WERI-Rb-1 (cell line): ENCODE results near the gene AGPAT1.

Experiments
- DNase-seq: peaks from one replicate; pipeline ENCODE4 v3.0.0-alpha.2; 2020
- H3K27ac ChIP-seq: fragments of 250-450 bp; sonication (Bioruptor Pico); 2 replicates; pipeline ENCODE4 v1.5.1; 2020; ENCODE audit warnings: mild to moderate bottlenecking, moderate library complexity
- H3K27me3 ChIP-seq: fragments of 250-450 bp; sonication (Bioruptor Pico); 2 replicates; pipeline ENCODE4 v1.5.1; 2021; ENCODE audit warnings: mild to moderate bottlenecking, low read depth, moderate library complexity; ENCODE audit not compliant: insufficient read depth, severe bottlenecking
- H3K36me3 ChIP-seq: fragments of 250-450 bp; sonication (Bioruptor Pico); 2 replicates; pipeline ENCODE4 v1.5.1; 2020; ENCODE audit warnings: mild to moderate bottlenecking, moderate library complexity
- H3K4me3 ChIP-seq: 2 replicates; pipeline ENCODE4 v1.5.1; 2011; ENCODE audit warnings: low read depth, mild to moderate bottlenecking, control low read depth, low read length
- H3K9me3 ChIP-seq: fragments of 250-450 bp; sonication (Bioruptor Pico); 2 replicates; pipeline ENCODE4 v1.5.1; 2021; ENCODE audit warnings: mild to moderate bottlenecking, moderate library complexity; ENCODE audit not compliant: severe bottlenecking
- TF ChIP-seq, protein P1 (sequence below): IDR thresholded peaks from 2 replicates; pipeline ENCODE4 v1.5.1; 2011; ENCODE audit warnings: low read depth, mild to moderate bottlenecking, control low read depth, inconsistent platforms, low read length

Gene AGPAT1

GRCh38 chr6:32118782-32119628, 56.9 kb downstream of the AGPAT1 start:
- H3K4me3 ChIP-seq: no peak overlapping the region
- TF ChIP-seq, protein P1, sequence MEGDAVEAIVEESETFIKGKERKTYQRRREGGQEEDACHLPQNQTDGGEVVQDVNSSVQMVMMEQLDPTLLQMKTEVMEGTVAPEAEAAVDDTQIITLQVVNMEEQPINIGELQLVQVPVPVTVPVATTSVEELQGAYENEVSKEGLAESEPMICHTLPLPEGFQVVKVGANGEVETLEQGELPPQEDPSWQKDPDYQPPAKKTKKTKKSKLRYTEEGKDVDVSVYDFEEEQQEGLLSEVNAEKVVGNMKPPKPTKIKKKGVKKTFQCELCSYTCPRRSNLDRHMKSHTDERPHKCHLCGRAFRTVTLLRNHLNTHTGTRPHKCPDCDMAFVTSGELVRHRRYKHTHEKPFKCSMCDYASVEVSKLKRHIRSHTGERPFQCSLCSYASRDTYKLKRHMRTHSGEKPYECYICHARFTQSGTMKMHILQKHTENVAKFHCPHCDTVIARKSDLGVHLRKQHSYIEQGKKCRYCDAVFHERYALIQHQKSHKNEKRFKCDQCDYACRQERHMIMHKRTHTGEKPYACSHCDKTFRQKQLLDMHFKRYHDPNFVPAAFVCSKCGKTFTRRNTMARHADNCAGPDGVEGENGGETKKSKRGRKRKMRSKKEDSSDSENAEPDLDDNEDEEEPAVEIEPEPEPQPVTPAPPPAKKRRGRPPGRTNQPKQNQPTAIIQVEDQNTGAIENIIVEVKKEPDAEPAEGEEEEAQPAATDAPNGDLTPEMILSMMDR: peak; percentile 100
- no peaks in the 10 kb centered on the region for H3K9me3 ChIP-seq
- H3K36me3 ChIP-seq: peaks cover 84% of the 10 kb centered on the region
- peak; percentile 95 for DNase-seq
- H3K27me3 ChIP-seq: no peaks in the 10 kb centered on the region
- H3K27ac ChIP-seq: no peak overlapping the region
